Adrenal gland (tissue), 5 donors: ENCODE results near the gene REEP5.

Experiments
- CTCF ChIP-seq, 6 experiments: fragments of 450-650 bp in 4 of 6; fragments of 200-600 bp in 2 of 6; sonication (generic) in 1 of 6; IDR thresholded peaks; 1 replicate in 5 of 6; 2 replicates in 1 of 6; pipeline versions ENCODE4 v1.5.1 to v1.8.0; 2016 to 2021; ENCODE audit warnings: antibody characterized with exemption in 6 of 6, mild to moderate bottlenecking in 2 of 6, moderate library complexity in 1 of 6
- POLR2A ChIP-seq, 2 donors: fragments of 450-650 bp; IDR thresholded peaks; one replicate each; pipeline ENCODE4 v1.6.1; 2017; ENCODE audit warnings: antibody characterized with exemption in 2 of 2, mild to moderate bottlenecking in 2 of 2, moderate library complexity in 1 of 2
- donor health status: DM: no; HTN: no; CAD: no.

- TF ChIP-seq CTCF (IDR thresholded peaks at IDR 0.05) (no peak), POLR2A (IDR thresholded peaks at IDR 0.05) (no peak)
Observed at GRCh38 chr5:112938286-112938685, 16.3 kb upstream of the REEP5 start.
